A673 (cell line): ENCODE results near the gene FFAR1. TPM values are rescaled to one million over a fixed set of nuclear protein-coding genes. Genes with fewer than 3 reads are reported as not detected.

Experiments
- BruUV-seq: library from RNA; stranded (reverse); fragments of 400-500 nt; replicated peaks from 2 replicates; lab custom pipeline; 2021; lab: Mats Ljungman, UMichigan
- CTCF ChIA-PET: fragments of 300-600 bp; sonication (Branson Sonifier 250); formaldehyde crosslinking; loops from one replicate; lab custom pipeline; 2022; ENCODE audit warnings: antibody characterized with exemption; lab: Charles Lee
- POLR2A ChIA-PET: fragments of 300-600 bp; sonication (Branson Sonifier 250); formaldehyde crosslinking; loops from one replicate; lab custom pipeline; 2022; ENCODE audit warnings: antibody characterized with exemption; ENCODE audit not compliant: low non-redundant PET; lab: Charles Lee
- DNase-seq: peaks from one replicate; pipeline ENCODE4 v3.0.0-alpha.2; 2015; ENCODE audit warnings: low spot score
- H3K27ac ChIP-seq: fragments of 200-600 bp; sonication (generic); 2 replicates; pipeline ENCODE4 v1.5.1; 2016; ENCODE audit warnings: mixed run types, low read depth, mild to moderate bottlenecking, mixed read lengths, antibody characterized with exemption, low read length; ENCODE audit not compliant: poor library complexity, severe bottlenecking
- H3K27me3 ChIP-seq: fragments of 200-600 bp; sonication (generic); replicated peaks from 2 replicates; pipeline ENCODE4 v1.6.1; 2017; ENCODE audit warnings: mixed run types, low read depth, mild to moderate bottlenecking, mixed read lengths, antibody characterized with exemption, low read length; ENCODE audit not compliant: insufficient read depth, poor library complexity
- H3K36me3 ChIP-seq: fragments of 200-600 bp; sonication (generic); 2 replicates; pipeline ENCODE4 v1.6.1; 2016; ENCODE audit warnings: mixed run types, mild to moderate bottlenecking, mixed read lengths, antibody characterized with exemption, low read length; ENCODE audit not compliant: insufficient read depth, poor library complexity, severe bottlenecking
- H3K4me1 ChIP-seq: fragments of 200-600 bp; sonication (generic); 2 replicates; pipeline ENCODE4 v1.6.1; 2017; ENCODE audit warnings: mixed run types, mild to moderate bottlenecking, mixed read lengths, antibody characterized with exemption, low read length; ENCODE audit not compliant: insufficient read depth, poor library complexity, severe bottlenecking
- H3K4me3 ChIP-seq: fragments of 200-600 bp; sonication (generic); 2 replicates; pipeline ENCODE4 v1.5.1; 2016; ENCODE audit warnings: low read depth, mixed run types, mild to moderate bottlenecking, mixed read lengths, low read length; ENCODE audit not compliant: poor library complexity, severe bottlenecking
- H3K9me3 ChIP-seq: fragments of 200-600 bp; sonication (generic); 2 replicates; pipeline ENCODE4 v1.6.1; 2016; ENCODE audit warnings: mixed run types, low read depth, mild to moderate bottlenecking, mixed read lengths, antibody characterized with exemption, low read length; ENCODE audit not compliant: poor library complexity, severe bottlenecking
- EZH2 ChIP-seq: fragments of 200-600 bp; sonication (generic); IDR thresholded peaks from 2 replicates; pipeline ENCODE4 v1.6.1; 2017; ENCODE audit warnings: borderline replicate concordance, low read depth, mild to moderate bottlenecking, mixed read lengths, antibody characterized with exemption, low read length; ENCODE audit not compliant: poor library complexity, severe bottlenecking
- intact Hi-C: fragments of 100-400 bp; cut with micrococcal nuclease; formaldehyde crosslinking; loops from one replicate; pipeline ENCODE4 v1.10.0; 2022; ENCODE audit not compliant: unreplicated experiment
- total RNA-seq: library from RNA; stranded (reverse); gene quantifications from 2 replicates; pipeline ENCODE4 v1.2.3, GENCODE V29; 2021
- TF ChIP-seq, protein P1 (sequence below): fragments of 300-800, 200-600 bp; sonication (generic); conservative IDR thresholded peaks from 2 replicates; pipeline ENCODE4 v1.5.1; 2017; ENCODE audit warnings: low read depth, mild to moderate bottlenecking, antibody characterized with exemption, low read length, moderate library complexity, mixed read lengths

FFAR1 gene
- total RNA-seq, 1 experiment from 2014 or later, result not detected

- POLR2A ChIA-PET, result no interaction called here
- Histone ChIP-seq H3K27me3 (peaks cover 9% of the 10 kb centered on the region), H3K9me3 (no peaks in the 10 kb centered on the region), H3K4me1 (no peaks in the 10 kb centered on the region), H3K4me3 (no peak overlapping the region), H3K36me3 (no peaks in the 10 kb centered on the region), H3K27ac (no peak overlapping the region)
- no peak for TF ChIP-seq EZH2
- TF ChIP-seq, protein P1, sequence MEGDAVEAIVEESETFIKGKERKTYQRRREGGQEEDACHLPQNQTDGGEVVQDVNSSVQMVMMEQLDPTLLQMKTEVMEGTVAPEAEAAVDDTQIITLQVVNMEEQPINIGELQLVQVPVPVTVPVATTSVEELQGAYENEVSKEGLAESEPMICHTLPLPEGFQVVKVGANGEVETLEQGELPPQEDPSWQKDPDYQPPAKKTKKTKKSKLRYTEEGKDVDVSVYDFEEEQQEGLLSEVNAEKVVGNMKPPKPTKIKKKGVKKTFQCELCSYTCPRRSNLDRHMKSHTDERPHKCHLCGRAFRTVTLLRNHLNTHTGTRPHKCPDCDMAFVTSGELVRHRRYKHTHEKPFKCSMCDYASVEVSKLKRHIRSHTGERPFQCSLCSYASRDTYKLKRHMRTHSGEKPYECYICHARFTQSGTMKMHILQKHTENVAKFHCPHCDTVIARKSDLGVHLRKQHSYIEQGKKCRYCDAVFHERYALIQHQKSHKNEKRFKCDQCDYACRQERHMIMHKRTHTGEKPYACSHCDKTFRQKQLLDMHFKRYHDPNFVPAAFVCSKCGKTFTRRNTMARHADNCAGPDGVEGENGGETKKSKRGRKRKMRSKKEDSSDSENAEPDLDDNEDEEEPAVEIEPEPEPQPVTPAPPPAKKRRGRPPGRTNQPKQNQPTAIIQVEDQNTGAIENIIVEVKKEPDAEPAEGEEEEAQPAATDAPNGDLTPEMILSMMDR, result peak; percentile 28
- intact Hi-C loops, result no loop called here
- no peak for DNase-seq
- CTCF ChIA-PET, result no interaction called here
- no TSS peak for BruUV-seq
Observed at GRCh38 chr19:35327642-35328041, 20.1 kb upstream of the FFAR1 start.

GRCh38 chr19:35328851-35329285 is 18.8 kb upstream of the FFAR1 start, which contains the start of gene CD22:
Gene CD22, plus strand, starts transcription at chr19:35329187. Its CDS starts 2,854 bp downstream, at chr19:35332041.
- intact Hi-C loops, result no loop called here
- Histone ChIP-seq H3K27ac (no peak within 1 kb of the TSS), H3K36me3 (no peaks in the 10 kb centered on the region), H3K27me3 (peaks cover 10% of the 10 kb centered on the region), H3K9me3 (no peaks in the 10 kb centered on the region), H3K4me3 (no peak within 1 kb of the TSS), H3K4me1 (no peaks in the 10 kb centered on the region)
- ChIA-PET POLR2A (no interaction called here), CTCF (no interaction called here)
- DNase-seq, result no peak
- TF ChIP-seq, protein P1, result no peak
- TF ChIP-seq EZH2, result no peak
- no TSS peak for BruUV-seq

DNA sequence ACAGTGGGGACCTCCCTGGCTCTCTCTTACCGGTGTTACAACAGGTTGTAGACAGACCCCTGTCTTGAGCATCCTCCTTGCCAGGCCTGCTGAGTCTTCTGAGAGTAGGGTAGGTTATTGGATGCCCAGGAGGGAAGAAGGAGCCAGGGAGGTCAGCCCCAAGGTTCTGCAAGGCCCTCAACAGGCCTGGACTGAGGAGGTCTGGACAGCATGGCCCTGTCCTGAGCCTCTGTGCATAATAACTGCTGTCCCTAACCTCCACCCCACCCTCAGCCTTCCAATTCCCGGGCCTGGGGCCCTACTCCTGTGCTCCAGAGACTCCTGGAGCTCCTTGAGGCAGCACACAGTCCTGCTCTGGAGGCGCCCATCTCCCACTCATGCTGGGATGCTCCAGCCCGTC is 18.4 kb upstream of the FFAR1 start:
- no peak overlapping the region for H3K4me3 ChIP-seq
- no peaks in the 10 kb centered on the region for H3K36me3 ChIP-seq
- no peak for TF ChIP-seq EZH2
- TF ChIP-seq, protein P1, result no peak
- ChIA-PET CTCF (no interaction called here), POLR2A (no interaction called here)
- no peaks in the 10 kb centered on the region for H3K4me1 ChIP-seq
- intact Hi-C loops, result no loop called here
- no peak for DNase-seq
- peaks cover 10% of the 10 kb centered on the region for H3K27me3 ChIP-seq
- BruUV-seq, result no TSS peak
- H3K9me3 ChIP-seq, result no peaks in the 10 kb centered on the region
- no peak overlapping the region for H3K27ac ChIP-seq
